C4-2B (cell line): Measurements from ENCODE around the gene OSBPL9.

Experiments
- ZFX ChIP-seq: fragments of 450-650 bp; IDR thresholded peaks from 2 replicates; pipeline ENCODE4 v1.6.1; 2017
- TF ChIP-seq, protein P1 (sequence below): fragments of 450-650 bp; conservative IDR thresholded peaks from 2 replicates; pipeline ENCODE4 v1.5.1; 2017; ENCODE audit warnings: mild to moderate bottlenecking

GRCh38 chr1:51754666-51755065 lies 137.8 kb downstream of the OSBPL9 start:
- TF ChIP-seq, protein P1, sequence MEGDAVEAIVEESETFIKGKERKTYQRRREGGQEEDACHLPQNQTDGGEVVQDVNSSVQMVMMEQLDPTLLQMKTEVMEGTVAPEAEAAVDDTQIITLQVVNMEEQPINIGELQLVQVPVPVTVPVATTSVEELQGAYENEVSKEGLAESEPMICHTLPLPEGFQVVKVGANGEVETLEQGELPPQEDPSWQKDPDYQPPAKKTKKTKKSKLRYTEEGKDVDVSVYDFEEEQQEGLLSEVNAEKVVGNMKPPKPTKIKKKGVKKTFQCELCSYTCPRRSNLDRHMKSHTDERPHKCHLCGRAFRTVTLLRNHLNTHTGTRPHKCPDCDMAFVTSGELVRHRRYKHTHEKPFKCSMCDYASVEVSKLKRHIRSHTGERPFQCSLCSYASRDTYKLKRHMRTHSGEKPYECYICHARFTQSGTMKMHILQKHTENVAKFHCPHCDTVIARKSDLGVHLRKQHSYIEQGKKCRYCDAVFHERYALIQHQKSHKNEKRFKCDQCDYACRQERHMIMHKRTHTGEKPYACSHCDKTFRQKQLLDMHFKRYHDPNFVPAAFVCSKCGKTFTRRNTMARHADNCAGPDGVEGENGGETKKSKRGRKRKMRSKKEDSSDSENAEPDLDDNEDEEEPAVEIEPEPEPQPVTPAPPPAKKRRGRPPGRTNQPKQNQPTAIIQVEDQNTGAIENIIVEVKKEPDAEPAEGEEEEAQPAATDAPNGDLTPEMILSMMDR, result no peak
- TF ChIP-seq ZFX, result no peak
